Ecto neural progenitor cell (in vitro differentiated cells): ENCODE results near the gene GNAQ.
"Not testable (repeated sequence)": the region's sequence is repeated elsewhere in the genome, so short reads cannot be mapped to it uniquely, and the experiment has no call there.

ENCODE experiments used
- DNase-seq: peaks from one replicate; pipeline ENCODE4 v3.0.0-alpha.2; 2018; ENCODE audit warnings: low spot score

GNAQ gene

DNA sequence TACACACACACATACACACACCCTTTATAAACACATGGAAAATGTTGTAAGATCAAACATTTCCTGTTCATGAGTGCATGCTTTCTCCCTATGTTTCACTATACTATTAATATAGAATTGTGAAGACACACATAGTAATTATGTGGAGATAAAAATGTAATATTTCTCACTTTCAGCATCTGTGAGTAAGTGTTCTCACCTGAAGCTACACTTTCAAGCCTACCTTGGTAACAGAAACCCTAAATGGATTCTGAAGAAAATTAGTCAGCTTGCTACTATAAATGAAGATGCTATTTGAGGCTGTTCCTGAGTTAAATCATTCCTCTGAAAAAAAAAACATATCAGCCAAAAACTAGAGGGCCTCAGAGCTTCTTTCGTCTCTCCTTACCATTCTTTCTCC lies 302.4 kb downstream of the GNAQ start:
- DNase-seq = no peak

DNA sequence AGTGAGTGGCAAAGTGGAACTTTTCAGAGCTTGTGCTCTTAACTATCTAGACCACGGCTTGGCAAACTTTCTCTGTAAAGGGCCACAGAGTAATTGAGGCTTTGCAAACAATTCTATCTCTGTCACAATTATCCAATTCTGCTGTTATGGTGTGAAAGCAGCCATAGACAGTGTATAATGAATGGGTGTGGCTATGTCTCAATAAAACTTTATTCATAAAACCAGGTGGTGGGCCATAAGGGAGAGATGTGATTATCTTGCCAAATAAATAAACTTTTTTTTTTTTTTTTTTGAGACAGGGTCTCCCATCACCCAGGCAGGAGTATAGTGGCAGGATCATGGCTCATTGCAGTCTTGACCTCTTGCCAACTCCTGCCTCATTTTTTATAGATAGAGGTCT lies 304.8 kb downstream of the GNAQ start:
- no peak for DNase-seq

- no peak for DNase-seq
Measured at GRCh38 chr9:77726289-77726688, 305.3 kb downstream of the GNAQ start.

GRCh38 chr9:77725820-77726219 lies 305.8 kb downstream of the GNAQ start:
- no peak for DNase-seq

DNA sequence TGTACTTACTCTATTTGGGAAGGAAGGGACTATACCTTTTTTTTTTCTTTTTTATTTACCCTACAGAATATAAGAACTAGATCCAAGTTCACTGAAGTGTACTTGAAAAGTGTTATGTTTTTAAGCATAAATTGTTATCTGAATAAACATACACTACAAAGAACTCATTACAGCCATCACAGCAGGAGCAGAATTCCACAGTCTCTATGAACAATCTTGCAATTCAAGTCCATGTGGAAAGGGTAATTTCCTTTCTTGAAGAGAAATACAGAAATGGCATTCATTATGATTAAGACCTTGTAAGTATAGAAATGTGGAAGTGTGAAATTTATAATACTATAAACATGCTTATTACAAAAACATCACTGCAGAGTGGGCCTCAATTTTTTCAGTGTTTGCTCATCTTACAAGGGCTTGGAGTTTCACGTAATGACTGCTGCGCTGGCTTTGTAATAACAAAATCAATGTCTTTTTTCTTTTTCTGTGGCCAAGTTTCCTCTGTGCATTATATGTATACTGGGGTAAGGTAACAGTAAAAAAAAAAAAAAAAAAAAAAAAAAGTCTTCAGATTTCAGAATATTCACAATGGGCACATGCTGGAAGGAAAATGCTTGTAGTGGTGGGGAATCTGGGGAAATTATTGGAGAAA lies 306.4 kb downstream of the GNAQ start:
- no peak for DNase-seq

DNA sequence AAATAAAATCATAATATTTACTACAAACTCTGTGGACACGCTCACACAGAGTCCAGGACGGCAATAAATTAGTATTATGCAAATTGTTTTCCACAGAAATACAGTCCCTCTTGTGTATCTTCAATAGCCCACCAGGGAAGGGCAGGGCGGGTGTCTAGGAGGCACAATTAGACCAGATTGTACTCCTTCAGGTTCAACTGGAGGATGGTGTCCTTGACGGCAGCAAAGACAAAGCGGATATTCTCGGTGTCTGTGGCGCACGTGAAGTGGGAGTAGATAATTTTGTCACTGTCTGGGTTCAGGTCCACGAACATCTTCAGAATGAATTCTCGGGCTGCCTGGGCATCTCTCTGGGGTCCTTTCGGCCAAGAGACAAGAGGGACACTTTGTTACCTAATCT lies 310.5 kb downstream of the GNAQ start:
- DNase-seq = not testable (repeated sequence)

- DNase-seq = no peak
Measured at GRCh38 chr9:77719321-77719720, 312.3 kb downstream of the GNAQ start.

DNA sequence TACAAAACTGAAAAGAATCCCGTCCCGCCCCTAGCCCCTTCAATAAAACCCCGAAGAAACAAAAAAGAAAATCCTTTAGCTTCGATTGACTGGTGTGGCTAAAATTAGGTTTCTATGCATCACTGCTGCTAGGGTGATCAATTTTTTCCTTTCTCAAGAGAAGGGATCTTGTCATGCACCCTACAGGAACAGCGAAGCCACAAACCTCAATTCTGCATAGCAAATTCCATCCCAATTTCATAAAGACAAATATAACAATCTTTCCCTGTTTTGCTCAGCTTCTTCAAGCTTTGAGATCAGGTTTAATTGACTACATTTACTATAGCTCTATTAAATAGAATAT lies 313.3 kb downstream of the GNAQ start:
- not testable (repeated sequence) for DNase-seq

GRCh38 chr9:77717608-77718297 lies 313.9 kb downstream of the GNAQ start:
- DNase-seq = not testable (repeated sequence)

DNA sequence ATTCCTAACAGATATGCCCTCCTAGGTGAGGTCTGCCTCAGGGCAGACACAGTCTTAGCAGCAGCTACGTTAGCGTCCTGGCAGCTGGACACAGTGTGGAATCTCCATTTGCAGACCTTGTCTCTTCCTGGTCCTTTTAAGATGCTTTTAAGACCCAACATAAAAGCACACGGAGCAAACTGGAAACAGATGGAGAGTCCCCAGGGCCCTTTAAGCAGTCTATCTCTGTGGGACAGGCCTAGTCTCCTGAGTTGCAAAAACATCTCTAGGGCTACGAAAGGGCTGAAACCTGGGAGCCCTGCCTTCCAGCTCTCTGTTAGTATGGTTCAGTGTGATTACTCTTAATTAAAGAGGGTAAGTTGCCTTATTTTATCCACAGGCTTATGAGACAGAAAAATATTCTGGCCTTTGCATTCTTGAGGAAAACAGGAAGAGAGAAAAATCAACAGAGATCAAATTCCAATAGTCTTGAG lies 317.5 kb downstream of the GNAQ start:
- no peak for DNase-seq

GRCh38 chr9:77712533-77713130 lies 319.0 kb downstream of the GNAQ start:
- no peak for DNase-seq

DNA sequence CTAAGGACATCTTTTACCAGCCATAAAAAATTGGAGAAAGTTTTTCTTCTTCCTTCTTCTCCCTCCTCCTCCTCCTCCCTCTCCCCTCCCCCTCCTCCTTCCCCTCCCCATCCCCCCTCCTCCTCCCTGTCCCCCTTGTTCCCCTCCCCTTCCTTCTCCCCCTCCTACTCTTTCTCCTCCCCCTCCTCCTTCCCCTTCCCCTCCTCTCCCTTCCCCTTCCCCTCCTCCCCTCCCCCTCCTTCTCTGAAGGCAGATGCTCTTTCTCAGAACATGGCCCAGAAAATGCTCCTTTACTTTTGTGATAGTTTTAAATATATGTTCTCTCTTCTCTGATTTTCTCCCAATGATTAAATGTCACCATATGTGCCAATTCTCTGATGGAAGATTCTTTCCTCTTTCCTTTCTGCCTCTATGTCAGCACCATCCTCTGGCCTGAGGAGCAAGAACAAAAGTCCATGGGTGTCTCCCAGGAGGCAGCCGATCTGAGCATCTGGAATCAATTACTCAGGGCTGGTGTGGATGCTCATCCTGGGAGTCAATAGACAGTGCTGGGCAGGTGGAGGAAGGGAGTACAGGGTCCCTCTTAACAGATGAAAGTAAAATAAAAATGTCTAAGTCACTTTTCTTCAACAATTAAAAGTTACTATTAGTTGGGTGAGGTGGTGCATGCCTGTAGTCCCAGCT lies 320.5 kb downstream of the GNAQ start:
- DNase-seq = no peak

GRCh38 chr9:77710316-77710715 lies 321.3 kb downstream of the GNAQ start:
- no peak for DNase-seq

DNA sequence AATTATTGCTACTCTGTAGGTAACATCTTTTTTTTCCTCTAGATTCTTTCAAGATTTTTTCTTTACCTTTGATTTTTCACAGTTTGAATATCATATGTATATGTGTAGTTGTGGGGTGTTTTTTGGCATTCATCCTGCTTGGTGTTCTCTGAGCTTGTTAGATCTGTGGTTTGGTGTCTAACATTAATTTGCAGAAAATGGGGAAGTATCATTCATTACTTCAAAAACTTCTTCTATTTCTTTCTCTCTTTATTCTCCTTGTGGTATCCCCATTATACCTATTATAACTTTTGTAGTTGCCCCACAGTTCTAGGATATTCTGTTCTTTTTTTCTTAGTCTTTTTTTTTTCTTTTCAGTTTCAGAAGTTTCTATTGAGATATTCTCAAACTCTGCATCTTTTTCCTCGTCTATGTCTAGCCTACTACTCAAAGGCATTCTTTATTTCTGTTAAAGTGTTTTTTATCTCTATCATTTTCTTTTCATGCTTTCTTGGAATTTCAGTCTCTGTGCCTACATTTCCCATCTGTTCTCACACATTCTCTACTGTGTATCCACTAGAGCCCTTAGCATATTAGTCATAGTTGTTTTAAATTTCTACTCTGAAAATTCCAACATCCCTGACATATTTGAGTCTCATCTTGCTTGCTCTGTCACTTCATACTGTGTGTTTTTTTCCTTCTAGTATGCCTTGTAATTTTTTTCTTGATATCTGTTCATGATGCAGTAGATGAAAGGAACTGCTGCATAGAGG lies 323.4 kb downstream of the GNAQ start:
- DNase-seq = no peak

GRCh38 chr9:77707383-77708063 lies 324.1 kb downstream of the GNAQ start:
- DNase-seq = no peak

DNA sequence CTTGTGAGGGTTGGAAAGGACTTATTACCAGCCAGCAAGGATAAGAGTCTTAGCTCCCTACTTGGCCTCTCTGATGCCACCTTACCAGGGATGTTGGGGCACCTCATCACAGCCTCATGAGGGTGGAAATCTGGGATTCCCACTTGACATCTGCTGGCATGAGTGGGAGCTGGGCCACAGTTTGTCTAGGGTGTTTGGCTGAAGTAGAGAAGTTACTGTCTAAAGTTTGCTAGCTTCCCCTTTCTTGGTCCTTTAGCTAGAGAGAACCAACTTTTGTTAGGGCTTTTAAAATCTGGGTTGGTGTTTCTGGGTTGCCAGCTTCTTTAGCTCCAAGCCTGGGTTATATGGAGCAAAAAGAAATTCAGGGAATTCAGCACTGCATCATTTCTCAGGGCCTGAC lies 326.0 kb downstream of the GNAQ start:
- DNase-seq = no peak

DNA sequence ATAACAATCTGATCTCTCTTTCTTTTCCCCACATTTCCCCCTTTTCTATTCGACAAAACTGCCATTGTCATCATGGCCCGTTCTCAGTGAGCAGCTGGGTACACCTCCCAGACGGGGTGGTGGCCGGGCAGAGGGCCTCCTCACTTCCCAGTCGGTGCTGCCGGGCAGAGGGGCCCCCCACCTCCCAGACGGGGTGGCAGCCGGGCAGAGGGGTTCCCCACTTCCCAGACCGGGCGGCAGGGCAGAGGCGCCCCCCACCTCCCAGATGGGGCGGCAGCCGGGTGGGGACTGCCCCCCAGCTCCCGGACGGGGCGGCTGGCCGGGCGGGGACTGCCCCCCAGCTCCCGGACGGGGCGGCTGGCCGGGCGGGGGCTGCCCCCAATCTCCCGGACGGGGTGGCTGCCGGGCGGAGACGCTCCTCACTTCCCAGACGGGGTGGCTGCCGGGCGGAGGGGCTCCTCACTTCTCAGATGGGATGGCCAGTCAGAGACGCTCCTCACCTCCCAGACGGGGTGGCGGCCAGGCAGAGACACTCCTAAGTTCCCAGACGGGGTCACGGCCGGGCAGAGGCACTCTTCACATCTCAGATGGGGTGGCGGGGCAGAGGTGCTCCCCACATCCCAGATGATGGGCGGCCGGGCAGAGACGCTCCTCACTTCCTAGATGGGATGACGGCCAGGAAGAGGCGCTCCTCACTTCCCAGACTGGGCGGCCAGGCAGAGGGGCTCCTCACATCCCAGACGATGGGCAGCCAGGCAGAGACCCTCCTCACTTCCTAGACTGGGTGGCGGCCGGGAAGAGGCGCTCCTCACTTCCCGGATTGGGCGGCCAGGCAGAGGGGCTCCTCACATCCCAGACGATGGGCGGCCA lies 328.9 kb downstream of the GNAQ start:
- not testable (repeated sequence) for DNase-seq

GRCh38 chr9:77697238-77697984 lies 334.2 kb downstream of the GNAQ start:
- DNase-seq = no peak

GRCh38 chr9:77690723-77691122 lies 340.9 kb downstream of the GNAQ start:
- DNase-seq = not testable (repeated sequence)

GRCh38 chr9:77690119-77690518 lies 341.5 kb downstream of the GNAQ start:
- DNase-seq = not testable (repeated sequence)
